ENCODE results near the gene FHL2. TPM values are rescaled to one million over a fixed set of nuclear protein-coding genes. Genes with fewer than 3 reads are reported as not detected.

FHL2 gene
- total and polyA plus RNA-seq, 2 of the 13 experiments (the other 11 are each of a cell fraction or from before 2014, with no cell fraction given) = 1.9 to 74.8 TPM

- peak; percentile 22 for TF ChIP-seq ZNF878 (CRISPR knock-in tag; IDR thresholded peaks at IDR 0.05)
- peak; percentile 85; the same call in 1 of the 2 replicates for TF ChIP-seq ZNF766 (CRISPR knock-in tag; IDR thresholded peaks at IDR 0.05; ENCODE audit: borderline replicate concordance)
- no peak for TF ChIP-seq TCF7 (IDR thresholded peaks at IDR 0.05; ENCODE audit: low read depth)
- peak; percentile 56 for TF ChIP-seq ZNF12 (CRISPR knock-in tag; IDR thresholded peaks at IDR 0.05)
- no peak for TF ChIP-seq SCMH1 (CRISPR knock-in tag; IDR thresholded peaks at IDR 0.05; ENCODE audit: borderline replicate concordance)
- peak; percentile 59; the same call in 1 of the 2 replicates for TF ChIP-seq HDAC1 (CRISPR knock-in tag; IDR thresholded peaks at IDR 0.05)
- no peak for TF ChIP-seq MAFF (IDR thresholded peaks at IDR 0.05; ENCODE audit: low read depth, low read length)
- 0 out of 2 replicates have a peak, but pooled peaks have one; percentile 42 for TF ChIP-seq NKX3-1 (CRISPR knock-in tag; IDR thresholded peaks at IDR 0.05)
- 0 out of 2 replicates have a peak, but pooled peaks have one; percentile 45 for TF ChIP-seq ATF2 (CRISPR knock-in tag; IDR thresholded peaks at IDR 0.05)
- TF ChIP-seq NFYB (CRISPR knock-in tag; IDR thresholded peaks at IDR 0.05) = no peak
- TF ChIP-seq SNAPC2 (CRISPR knock-in tag; IDR thresholded peaks at IDR 0.05) = 0 out of 2 replicates have a peak, but pooled peaks have one; percentile 79
- TF ChIP-seq THRA (CRISPR knock-in tag; IDR thresholded peaks at IDR 0.05; ENCODE audit: borderline replicate concordance) = no peak
- TF ChIP-seq GTF2F1 (IDR thresholded peaks at IDR 0.05; ENCODE audit: low read length) = no peak
- peak; percentile 57; the same call in 1 of the 2 replicates for TF ChIP-seq ZBTB4 (CRISPR knock-in tag; IDR thresholded peaks at IDR 0.05; ENCODE audit: borderline replicate concordance)
- peak; percentile 49; the same call in 1 of the 2 replicates for TF ChIP-seq NCOA2 (CRISPR knock-in tag; IDR thresholded peaks at IDR 0.05)
- TF ChIP-seq ISX (CRISPR knock-in tag; conservative IDR thresholded peaks at IDR 0.05) = no peak
- peak; percentile 89 for TF ChIP-seq EED (CRISPR knock-in tag; IDR thresholded peaks at IDR 0.05)
- peak; percentile 87 for TF ChIP-seq ZSCAN22 (CRISPR knock-in tag; IDR thresholded peaks at IDR 0.05)
- TF ChIP-seq FLYWCH1 (CRISPR knock-in tag; IDR thresholded peaks at IDR 0.05) = no peak
- no peak for TF ChIP-seq CTCF (CRISPR knock-in tag; IDR thresholded peaks at IDR 0.05)
- TF ChIP-seq HOXA5 (CRISPR knock-in tag; IDR thresholded peaks at IDR 0.05) = 0 out of 2 replicates have a peak, but pooled peaks have one; percentile 34
These were observed 70.3 kb downstream of the FHL2 start (continued) for GRCh38 chr2:105328281-105329196.

All from HepG2 (cell line).